Duodenal mucosa (tissue), 2 donors: ENCODE data around the gene CNTNAP2.

ENCODE experiments used
- H3K27ac ChIP-seq: one replicate; pipeline ENCODE4 v1.7.0; 2013; ENCODE audit warnings: low read depth, low read length
- H3K27me3 ChIP-seq, 2 donors: one replicate each; pipeline ENCODE4 v1.7.0; 2013; ENCODE audit warnings: low read length in 2 of 2, control low read depth in 1 of 2; ENCODE audit not compliant: insufficient read depth in 2 of 2, control insufficient read depth in 1 of 2
- H3K36me3 ChIP-seq, 2 donors: one replicate each; pipeline ENCODE4 v1.7.0; 2013; ENCODE audit warnings: low read length in 2 of 2, control low read depth in 1 of 2; ENCODE audit not compliant: insufficient read depth in 2 of 2, control insufficient read depth in 1 of 2
- H3K4me1 ChIP-seq, 2 donors: one replicate each; pipeline ENCODE4 v1.7.0; 2013; ENCODE audit warnings: low read length in 2 of 2, control low read depth in 1 of 2; ENCODE audit not compliant: insufficient read depth in 2 of 2, control insufficient read depth in 1 of 2
- H3K4me3 ChIP-seq, 2 donors: one replicate each; pipeline ENCODE4 v1.7.0; 2013; ENCODE audit warnings: low read length in 2 of 2, low read depth in 1 of 2
- H3K9ac ChIP-seq, 2 donors: one replicate each; pipeline ENCODE4 v1.7.0; 2013; ENCODE audit warnings: low read length in 2 of 2, low read depth in 1 of 2
- H3K9me3 ChIP-seq, 2 donors: one replicate each; pipeline ENCODE4 v1.7.0; 2013; ENCODE audit warnings: low read length in 2 of 2, control low read depth in 1 of 2; ENCODE audit not compliant: control insufficient read depth in 1 of 2

The CNTNAP2 gene

DNA sequence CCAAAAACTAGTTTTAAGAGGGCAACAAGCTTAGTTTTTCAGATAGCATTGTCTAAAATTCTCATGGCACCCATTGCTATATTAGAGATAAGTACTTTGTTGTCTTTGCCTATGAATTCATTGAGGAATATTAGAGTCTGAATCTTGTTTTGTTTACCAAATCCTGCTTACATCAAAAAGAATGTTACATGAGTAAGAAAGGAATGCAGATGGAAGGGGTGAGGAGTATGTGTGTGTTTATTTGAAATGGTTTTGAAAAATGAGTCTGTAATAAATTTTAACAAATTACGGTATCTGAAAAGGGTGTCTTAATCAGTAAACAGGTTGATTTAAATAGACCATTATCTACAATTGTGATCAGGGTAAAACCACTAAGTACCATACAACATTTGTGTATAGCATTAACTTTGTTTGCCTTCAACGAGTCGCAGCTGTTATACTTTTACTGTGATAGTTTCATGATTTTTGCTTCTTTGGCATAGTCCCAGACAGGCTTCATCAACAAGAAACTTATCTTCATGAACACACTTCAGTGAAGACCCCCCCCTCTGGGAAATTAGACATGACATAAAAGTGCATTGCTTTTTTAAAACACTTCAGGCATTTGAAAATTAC is 1290.0 kb downstream of the CNTNAP2 start:
- no peak overlapping the region for H3K4me3 ChIP-seq
- H3K4me1 ChIP-seq, result no peaks in the 10 kb centered on the region

DNA sequence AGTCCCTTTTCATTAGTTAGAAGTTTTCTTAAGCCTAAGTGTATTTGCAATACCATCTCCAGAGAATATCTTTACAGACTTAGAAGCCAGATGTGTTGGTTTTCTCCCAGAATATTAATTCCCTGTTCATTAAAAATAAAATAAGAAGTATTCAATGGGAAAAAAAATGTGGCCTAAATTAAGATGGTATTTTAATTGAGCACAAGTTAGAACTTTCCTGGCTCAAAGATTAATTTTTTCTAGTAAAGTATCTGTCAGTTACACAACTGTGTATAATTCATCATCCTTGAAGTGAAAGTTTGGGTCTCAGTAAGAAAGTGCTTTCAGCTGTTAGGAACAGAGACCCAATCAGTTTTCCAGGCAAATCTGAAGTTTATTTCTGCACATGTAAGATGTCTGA is 1294.5 kb downstream of the CNTNAP2 start:
- Histone ChIP-seq H3K4me3 (no peak overlapping the region), H3K27ac (no peak overlapping the region), H3K27me3 (no peaks in the 10 kb centered on the region), H3K4me1 (no peaks in the 10 kb centered on the region), H3K36me3 (no peaks in the 10 kb centered on the region), H3K9me3 (peaks cover 5 to 14% of the 10 kb centered on the region in 2 donors), H3K9ac (no peak overlapping the region)

More for the DNA sequence above, 1290.0 kb downstream of the CNTNAP2 start:
- Histone ChIP-seq H3K9ac (no peak overlapping the region), H3K27me3 (no peaks in the 10 kb centered on the region), H3K27ac (no peak overlapping the region), H3K36me3 (no peaks in the 10 kb centered on the region), H3K9me3 (peaks cover 4 to 6% of the 10 kb centered on the region in 2 donors)

DNA sequence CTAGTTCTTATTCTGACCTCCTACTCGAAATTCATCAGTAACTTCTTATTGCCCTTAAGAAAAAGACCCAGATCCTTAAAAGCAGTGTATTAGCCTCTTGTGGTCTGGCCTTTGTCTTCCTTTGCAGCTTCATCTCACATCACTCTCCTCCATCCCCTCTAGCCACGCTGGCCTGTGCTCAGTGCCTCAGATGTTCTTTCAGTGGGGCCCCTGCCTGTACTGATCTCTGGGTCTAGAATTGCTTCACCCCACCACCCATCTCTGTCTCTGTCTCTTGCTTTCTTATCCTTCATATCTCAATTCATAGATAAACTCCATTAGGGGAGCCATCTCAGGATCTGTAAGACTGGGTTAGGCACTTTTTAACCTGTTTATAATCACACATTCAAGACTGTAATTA is 1295.5 kb downstream of the CNTNAP2 start:
- no peak overlapping the region for H3K4me3 ChIP-seq
- no peaks in the 10 kb centered on the region for H3K4me1 ChIP-seq
- H3K27ac ChIP-seq, result no peak overlapping the region
- H3K9me3 ChIP-seq, result peaks cover 7 to 15% of the 10 kb centered on the region in 2 donors
- H3K36me3 ChIP-seq, result no peaks in the 10 kb centered on the region
- H3K27me3 ChIP-seq, result no peaks in the 10 kb centered on the region
- H3K9ac ChIP-seq, result no peak overlapping the region

DNA sequence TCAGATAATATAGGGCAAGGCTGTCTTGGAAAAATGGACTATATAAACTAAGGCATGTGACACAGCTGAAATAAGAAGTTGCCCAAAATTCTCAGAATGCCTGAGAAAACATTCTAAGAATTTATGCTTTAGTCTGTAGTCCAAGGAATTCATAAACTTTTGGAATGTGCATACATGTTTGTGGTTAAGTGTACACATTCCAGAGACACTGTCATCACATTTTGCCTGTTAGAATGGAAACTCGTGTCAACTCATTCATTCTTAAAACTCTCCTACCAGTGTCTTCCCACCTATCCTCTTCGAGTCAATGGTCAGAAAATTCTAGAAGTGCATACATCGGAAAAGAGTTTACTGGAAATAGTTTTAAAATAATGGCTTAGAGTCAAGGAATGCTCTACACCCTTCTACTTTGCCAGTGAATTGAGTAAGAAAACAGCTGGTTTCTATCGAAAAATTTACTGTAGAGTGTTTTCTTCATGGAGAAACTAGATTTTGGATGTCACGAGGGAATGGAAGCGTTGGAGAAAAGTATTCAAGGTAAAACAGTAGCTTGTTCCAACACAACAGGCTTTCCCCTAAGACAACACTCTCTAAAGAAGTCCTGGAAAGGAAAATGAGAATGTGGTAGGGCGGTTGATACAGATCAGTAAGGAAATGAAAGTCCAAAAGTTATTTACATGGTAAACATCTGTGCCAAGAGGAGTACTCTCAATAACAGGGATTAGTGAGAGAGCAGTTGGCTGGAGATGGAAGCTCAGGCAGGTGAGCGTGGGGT is 1296.4 kb downstream of the CNTNAP2 start:
- Histone ChIP-seq H3K9ac (no peak overlapping the region), H3K9me3 (peaks cover 6 to 12% of the 10 kb centered on the region in 2 donors), H3K27ac (no peak overlapping the region), H3K27me3 (no peaks in the 10 kb centered on the region), H3K4me3 (no peak overlapping the region), H3K4me1 (no peaks in the 10 kb centered on the region), H3K36me3 (no peaks in the 10 kb centered on the region)

DNA sequence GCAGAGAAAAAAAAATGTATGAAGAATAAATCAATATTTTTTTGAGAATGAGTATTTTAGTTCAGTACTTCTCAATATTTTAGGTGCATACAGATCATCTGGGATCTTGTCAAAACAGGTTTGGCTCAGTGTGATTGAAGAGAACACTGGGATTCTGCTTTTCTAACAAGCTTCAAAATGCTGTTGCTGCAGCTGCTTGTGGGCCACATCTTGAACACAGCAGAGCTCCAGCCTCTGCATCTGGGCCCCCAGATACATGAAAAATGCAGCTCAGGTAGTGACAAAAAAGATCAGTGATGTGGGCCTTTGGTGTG is 1296.9 kb downstream of the CNTNAP2 start:
- Histone ChIP-seq H3K4me3 (no peak overlapping the region), H3K9ac (no peak overlapping the region), H3K4me1 (no peaks in the 10 kb centered on the region), H3K9me3 (peaks cover 5 to 11% of the 10 kb centered on the region in 2 donors), H3K36me3 (no peaks in the 10 kb centered on the region), H3K27me3 (no peaks in the 10 kb centered on the region), H3K27ac (no peak overlapping the region)

DNA sequence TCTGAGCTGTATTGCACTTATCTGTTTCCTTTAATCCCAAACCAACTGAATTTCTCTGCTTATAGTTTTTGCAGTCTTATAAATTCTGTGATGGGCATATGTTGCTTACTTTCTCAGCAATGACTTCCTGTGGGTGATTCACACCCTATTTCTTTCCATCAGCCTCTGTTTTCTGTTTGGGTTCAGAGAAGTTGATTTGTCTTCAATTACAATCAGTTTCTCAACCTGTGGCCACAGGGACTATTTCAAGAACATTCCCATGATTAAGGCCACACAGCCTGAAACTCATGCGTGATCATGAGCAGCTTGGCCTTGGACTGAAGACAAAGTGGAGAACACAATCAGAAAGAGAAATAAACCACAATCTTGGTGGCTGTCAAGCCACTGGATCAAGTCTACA is 1299.4 kb downstream of the CNTNAP2 start:
- H3K9me3 ChIP-seq, result peaks cover 5 to 11% of the 10 kb centered on the region in 2 donors
- H3K4me1 ChIP-seq, result no peaks in the 10 kb centered on the region
- no peaks in the 10 kb centered on the region for H3K27me3 ChIP-seq
- H3K36me3 ChIP-seq, result no peaks in the 10 kb centered on the region
- no peak overlapping the region for H3K27ac ChIP-seq
- no peak overlapping the region for H3K4me3 ChIP-seq
- no peak overlapping the region for H3K9ac ChIP-seq

DNA sequence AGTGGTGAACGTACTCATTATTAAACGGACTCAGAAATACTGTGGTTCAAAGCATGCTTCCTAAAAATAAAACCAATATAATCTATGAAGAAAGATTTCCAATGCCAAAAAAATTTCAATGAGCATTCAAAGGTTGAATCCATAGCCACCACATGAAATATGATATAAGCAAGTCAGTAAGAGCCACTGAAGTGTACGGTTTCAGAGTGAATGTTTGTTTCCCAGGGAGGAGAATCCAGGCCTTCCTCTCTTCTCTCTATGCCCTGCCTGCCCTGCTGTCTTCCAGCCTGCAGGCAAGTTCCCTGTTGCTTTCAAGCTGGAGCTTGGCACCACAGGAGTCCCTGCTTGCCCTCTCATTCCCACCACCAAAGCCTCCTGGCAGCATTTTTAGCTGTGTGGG is 1302.4 kb downstream of the CNTNAP2 start:
- Histone ChIP-seq H3K9me3 (peaks cover 3 to 8% of the 10 kb centered on the region in 2 donors), H3K27me3 (no peaks in the 10 kb centered on the region), H3K4me1 (no peaks in the 10 kb centered on the region), H3K9ac (no peak overlapping the region), H3K36me3 (no peaks in the 10 kb centered on the region), H3K4me3 (no peak overlapping the region), H3K27ac (no peak overlapping the region)

DNA sequence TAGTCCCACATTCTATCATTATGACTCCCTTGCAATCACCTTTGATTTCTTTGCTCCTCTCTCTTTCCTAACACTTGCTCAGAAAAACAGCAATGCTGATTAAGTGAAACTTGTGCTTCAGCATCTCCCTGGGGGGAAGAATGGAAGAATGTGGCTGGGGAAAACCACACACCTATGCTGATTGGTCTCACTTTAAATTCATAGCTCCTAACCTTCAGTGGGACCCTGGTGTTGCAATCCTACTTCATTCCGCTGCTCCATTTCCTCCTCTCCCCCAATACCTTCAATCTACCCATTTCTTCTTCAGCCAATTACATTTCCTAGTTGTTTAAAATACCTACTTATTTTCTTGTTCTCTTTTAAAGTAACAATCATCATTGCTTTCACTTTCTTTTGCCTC is 1307.3 kb downstream of the CNTNAP2 start:
- Histone ChIP-seq H3K4me1 (no peaks in the 10 kb centered on the region), H3K9me3 (peaks cover 0 to 3% of the 10 kb centered on the region in 2 donors), H3K27ac (no peak overlapping the region), H3K4me3 (no peak overlapping the region), H3K36me3 (no peaks in the 10 kb centered on the region), H3K9ac (no peak overlapping the region), H3K27me3 (no peaks in the 10 kb centered on the region)

DNA sequence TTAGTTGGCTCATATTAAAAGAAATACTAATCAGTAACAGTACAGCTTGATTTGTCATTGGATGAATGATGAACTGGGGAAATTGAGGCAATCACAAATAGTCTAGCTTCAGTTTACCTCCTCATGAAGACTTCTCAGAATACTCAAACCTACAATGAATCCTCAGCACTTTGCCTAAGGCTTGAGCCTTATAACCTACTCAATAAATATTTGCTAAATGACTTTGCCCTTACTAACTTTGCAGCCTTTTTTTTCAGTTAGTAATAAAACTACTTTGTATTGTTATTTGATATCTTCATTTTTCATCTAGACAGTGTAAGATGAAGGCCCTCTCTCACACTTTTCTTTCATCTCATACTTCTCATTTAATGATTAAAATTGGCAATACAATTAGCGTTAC is 1311.5 kb downstream of the CNTNAP2 start:
- Histone ChIP-seq H3K36me3 (no peaks in the 10 kb centered on the region), H3K4me1 (no peaks in the 10 kb centered on the region), H3K9me3 (peaks cover 3% of the 10 kb centered on the region in 2 donors), H3K9ac (no peak overlapping the region), H3K4me3 (no peak overlapping the region), H3K27me3 (no peaks in the 10 kb centered on the region), H3K27ac (no peak overlapping the region)

DNA sequence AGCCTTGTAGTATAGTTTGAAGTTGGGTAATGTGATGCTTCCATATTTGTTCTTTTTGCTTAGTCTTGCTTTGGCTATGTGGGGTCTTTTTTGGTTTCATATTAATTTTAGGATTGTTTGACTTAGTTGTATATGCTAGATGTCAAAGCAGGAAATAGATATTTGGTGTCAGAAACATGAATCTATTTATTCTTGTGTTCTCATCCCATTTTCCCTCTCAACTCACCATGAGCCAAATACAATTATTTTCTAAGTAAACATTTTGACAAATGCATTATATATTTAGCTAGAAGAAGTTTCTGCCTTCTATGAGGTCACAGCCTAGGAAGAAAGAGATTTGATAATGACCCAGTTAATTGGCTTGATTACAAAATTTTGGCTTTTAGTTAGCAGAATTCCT is 1313.4 kb downstream of the CNTNAP2 start:
- H3K4me1 ChIP-seq, result no peaks in the 10 kb centered on the region
- H3K27ac ChIP-seq, result no peak overlapping the region
- H3K9ac ChIP-seq, result no peak overlapping the region
- no peak overlapping the region for H3K4me3 ChIP-seq
- H3K9me3 ChIP-seq, result peaks cover 3% of the 10 kb centered on the region in 2 donors
- H3K27me3 ChIP-seq, result no peaks in the 10 kb centered on the region
- H3K36me3 ChIP-seq, result no peaks in the 10 kb centered on the region
